HG02870 (cell line): Measurements from ENCODE around the gene ZNF774.
A peak's percentile ranks its signal among the peaks of the same experiment; 100 is the strongest.
"Not testable (repeated sequence)": the region's sequence is repeated elsewhere in the genome, so short reads cannot be mapped to it uniquely, and the experiment has no call there.

Experiments
- ATAC-seq: cut with Tn5 transposase; IDR thresholded peaks from one replicate; pipeline ENCODE4 v1.9.1; 2021; ENCODE audit warnings: mild to moderate bottlenecking, moderate library complexity; ENCODE audit not compliant: unreplicated experiment

ZNF774 gene

GRCh38 chr15:90352107-90352893 lies at the start of gene ZNF774:
TSS of gene ZNF774 (plus strand) at chr15:90352284. CDS start at chr15:90354661, 2,377 bp downstream.
- ATAC-seq = peak; percentile 99

GRCh38 chr15:90305355-90305754 lies 46.7 kb upstream of the ZNF774 start:
- not testable (repeated sequence) for ATAC-seq

- ATAC-seq = no peak
These were observed 46.2 kb upstream of the ZNF774 start for GRCh38 chr15:90305932-90306331.

- ATAC-seq = peak; percentile 80
These were observed 45.5 kb upstream of the ZNF774 start for GRCh38 chr15:90306560-90306959.

GRCh38 chr15:90307661-90308060 lies 44.4 kb upstream of the ZNF774 start:
- ATAC-seq = no peak

- no peak for ATAC-seq
These were observed 43.1 kb upstream of the ZNF774 start for GRCh38 chr15:90309020-90309419.

GRCh38 chr15:90315278-90315982 lies 36.7 kb upstream of the ZNF774 start:
- no peak for ATAC-seq

GRCh38 chr15:90316139-90316538 lies 35.9 kb upstream of the ZNF774 start:
- no peak for ATAC-seq

GRCh38 chr15:90318591-90318990 lies 33.5 kb upstream of the ZNF774 start:
- no peak for ATAC-seq

GRCh38 chr15:90320062-90320884 lies 31.8 kb upstream of the ZNF774 start:
- peak; percentile 54 for ATAC-seq

GRCh38 chr15:90320885-90321278 lies 31.2 kb upstream of the ZNF774 start:
- no peak for ATAC-seq

GRCh38 chr15:90322538-90322937 lies 29.5 kb upstream of the ZNF774 start:
- ATAC-seq = no peak

GRCh38 chr15:90325726-90326125 lies 26.4 kb upstream of the ZNF774 start:
- no peak for ATAC-seq

GRCh38 chr15:90326441-90326840 lies 25.6 kb upstream of the ZNF774 start:
- no peak for ATAC-seq

GRCh38 chr15:90327311-90327710 lies 24.8 kb upstream of the ZNF774 start:
- no peak for ATAC-seq

- no peak for ATAC-seq
These were observed 17.8 kb upstream of the ZNF774 start for GRCh38 chr15:90334304-90334731.

- ATAC-seq = no peak
These were observed 15.4 kb upstream of the ZNF774 start for GRCh38 chr15:90336705-90337141.

GRCh38 chr15:90337256-90337655 lies 14.8 kb upstream of the ZNF774 start:
- no peak for ATAC-seq

- no peak for ATAC-seq
These were observed 13.6 kb upstream of the ZNF774 start for GRCh38 chr15:90338532-90338931.

- no peak for ATAC-seq
These were observed 11.7 kb upstream of the ZNF774 start for GRCh38 chr15:90340345-90340744.

GRCh38 chr15:90343302-90343790 lies 8.7 kb upstream of the ZNF774 start:
- ATAC-seq = no peak
